AG09309 (cell line): ENCODE results near the gene ROPN1L.
"Not testable (repeated sequence)": the region's sequence is repeated elsewhere in the genome, so short reads cannot be mapped to it uniquely, and the experiment has no call there.

Source experiments
- DNase-seq: peaks from one replicate; pipeline ENCODE4 v3.0.0-alpha.2; 2010; ENCODE audit warnings: low read depth
- H3K4me3 ChIP-seq: 2 replicates; pipeline ENCODE4 v1.5.1; 2011; ENCODE audit warnings: mild to moderate bottlenecking, low read depth, low read length, moderate library complexity; ENCODE audit not compliant: control insufficient read depth
- CTCF ChIP-seq: IDR thresholded peaks from 2 replicates; pipeline ENCODE4 v1.5.1; 2011; ENCODE audit warnings: mild to moderate bottlenecking, low read depth, low read length, inconsistent platforms; ENCODE audit not compliant: insufficient read depth, control insufficient read depth; ENCODE audit errors: missing control alignments

The ROPN1L gene

GRCh38 chr5:10511741-10512640, 70.3 kb downstream of the ROPN1L start:
- H3K4me3 ChIP-seq: no peak overlapping the region
- DNase-seq: no peak
- no peak for TF ChIP-seq CTCF

- TF ChIP-seq CTCF: no peak
- no peak overlapping the region for H3K4me3 ChIP-seq
- DNase-seq: peak; percentile 50
These were observed 72.1 kb downstream of the ROPN1L start for GRCh38 chr5:10513501-10514442.

GRCh38 chr5:10514572-10514971, 72.9 kb downstream of the ROPN1L start:
- DNase-seq, H3K4me3 ChIP-seq: not testable (repeated sequence)
